Activated T-helper 17 cell treated with anti-CD3 and anti-CD28 coated beads, Interleukin-2, amount 50 U/mL, for 72 hours (primary cell): Measurements from ENCODE around the gene SELPLG. TPM values are rescaled to one million over a fixed set of nuclear protein-coding genes. Genes with fewer than 3 reads are reported as not detected.
A peak's percentile ranks its signal among the peaks of the same experiment; 100 is the strongest.
"Not testable (repeated sequence)": the region's sequence is repeated elsewhere in the genome, so short reads cannot be mapped to it uniquely, and the experiment has no call there.

Source experiments
- ATAC-seq: fragments of 150-1000 bp; cut with Tn5 transposase; replicated peaks from 2 replicates; pipeline ENCODE4 v1.10.0; 2021; ENCODE audit warnings: mild to moderate bottlenecking, moderate library complexity
- H3K27ac Mint-ChIP-seq: one replicate; pipeline ENCODE4 v1.8.0; 2022; ENCODE audit warnings: mixed read lengths
- H3K27me3 Mint-ChIP-seq: one replicate; pipeline ENCODE4 v1.8.0; 2022; ENCODE audit warnings: mixed read lengths
- H3K36me3 Mint-ChIP-seq: one replicate; pipeline ENCODE4 v1.8.0; 2022; ENCODE audit warnings: low read depth, mild to moderate bottlenecking, mixed read lengths
- H3K4me1 Mint-ChIP-seq: one replicate; pipeline ENCODE4 v1.8.0; 2022; ENCODE audit warnings: mixed read lengths
- H3K4me3 Mint-ChIP-seq: one replicate; pipeline ENCODE4 v1.8.0; 2022; ENCODE audit warnings: mild to moderate bottlenecking, mixed read lengths
- H3K9me3 Mint-ChIP-seq: one replicate; pipeline ENCODE4 v1.8.0; 2022; ENCODE audit warnings: mixed read lengths
- total RNA-seq, 2 donors: library from RNA; stranded (reverse); gene quantifications; one replicate each; pipeline ENCODE4 v1.2.3, GENCODE V29; 2022

Gene SELPLG
- total RNA-seq, 2 donors from 2014 or later: 79.7 to 89.1 TPM

- no peak overlapping the region for H3K4me3 Mint-ChIP-seq
- H3K4me1 Mint-ChIP-seq: peaks cover 19% of the 10 kb centered on the region
- no peak overlapping the region for H3K27ac Mint-ChIP-seq
- H3K27me3 Mint-ChIP-seq: no peaks in the 10 kb centered on the region
- H3K36me3 Mint-ChIP-seq: no peaks in the 10 kb centered on the region
- ATAC-seq: no peak
- H3K9me3 Mint-ChIP-seq: no peaks in the 10 kb centered on the region
These were observed 32.0 kb upstream of the SELPLG start for GRCh38 chr12:108665608-108666202.

- ATAC-seq: peak; percentile 100
- H3K4me3 Mint-ChIP-seq: peak overlapping the region; percentile 67
These were observed 30.9 kb upstream of the SELPLG start for GRCh38 chr12:108664338-108665258.

GRCh38 chr12:108663324-108664015 is 29.8 kb upstream of the SELPLG start:
- no peak overlapping the region for H3K4me3 Mint-ChIP-seq
- ATAC-seq: no peak
- H3K36me3 Mint-ChIP-seq: no peaks in the 10 kb centered on the region
- H3K27me3 Mint-ChIP-seq: no peaks in the 10 kb centered on the region
- H3K4me1 Mint-ChIP-seq: peaks cover 19% of the 10 kb centered on the region
- H3K27ac Mint-ChIP-seq: peak overlapping the region; percentile 88
- H3K9me3 Mint-ChIP-seq: no peaks in the 10 kb centered on the region

More at GRCh38 chr12:108664338-108665258, 30.9 kb upstream of the SELPLG start:
- no peaks in the 10 kb centered on the region for H3K36me3 Mint-ChIP-seq
- no peaks in the 10 kb centered on the region for H3K27me3 Mint-ChIP-seq
- peak overlapping the region; percentile 88 for H3K27ac Mint-ChIP-seq
- peaks cover 19% of the 10 kb centered on the region for H3K4me1 Mint-ChIP-seq
- no peaks in the 10 kb centered on the region for H3K9me3 Mint-ChIP-seq

- peaks cover 16% of the 10 kb centered on the region for H3K36me3 Mint-ChIP-seq
- H3K4me1 Mint-ChIP-seq, H3K4me3 Mint-ChIP-seq, H3K27ac Mint-ChIP-seq, H3K9me3 Mint-ChIP-seq, ATAC-seq, H3K27me3 Mint-ChIP-seq: not testable (repeated sequence)
These were observed 24.4 kb upstream of the SELPLG start for GRCh38 chr12:108658115-108658514.

- peaks cover 10% of the 10 kb centered on the region for H3K4me1 Mint-ChIP-seq
These were observed 23.5 kb upstream of the SELPLG start for GRCh38 chr12:108657130-108657745.

GRCh38 chr12:108656247-108656646 is 22.6 kb upstream of the SELPLG start:
- H3K4me3 Mint-ChIP-seq, H3K27ac Mint-ChIP-seq, H3K27me3 Mint-ChIP-seq, ATAC-seq, H3K9me3 Mint-ChIP-seq, H3K4me1 Mint-ChIP-seq: not testable (repeated sequence)
- peaks cover 30% of the 10 kb centered on the region for H3K36me3 Mint-ChIP-seq

More at GRCh38 chr12:108657130-108657745, 23.5 kb upstream of the SELPLG start:
- H3K27me3 Mint-ChIP-seq: no peaks in the 10 kb centered on the region
- H3K27ac Mint-ChIP-seq: no peak overlapping the region
- ATAC-seq: no peak
- no peak overlapping the region for H3K4me3 Mint-ChIP-seq
- H3K9me3 Mint-ChIP-seq: no peaks in the 10 kb centered on the region
- H3K36me3 Mint-ChIP-seq: peaks cover 21% of the 10 kb centered on the region

- not testable (repeated sequence) for H3K4me1 Mint-ChIP-seq, H3K9me3 Mint-ChIP-seq, H3K27ac Mint-ChIP-seq, H3K4me3 Mint-ChIP-seq, ATAC-seq, H3K27me3 Mint-ChIP-seq
- peaks cover 35% of the 10 kb centered on the region for H3K36me3 Mint-ChIP-seq
These were observed 22.1 kb upstream of the SELPLG start for GRCh38 chr12:108655812-108656175.

- peaks cover 44% of the 10 kb centered on the region for H3K36me3 Mint-ChIP-seq
- H3K4me1 Mint-ChIP-seq: peaks cover 12% of the 10 kb centered on the region
- not testable (repeated sequence) for H3K9me3 Mint-ChIP-seq, H3K27ac Mint-ChIP-seq, ATAC-seq, H3K27me3 Mint-ChIP-seq, H3K4me3 Mint-ChIP-seq
These were observed 20.9 kb upstream of the SELPLG start for GRCh38 chr12:108654622-108655021.

- no peaks in the 10 kb centered on the region for H3K27me3 Mint-ChIP-seq
- peaks cover 51% of the 10 kb centered on the region for H3K36me3 Mint-ChIP-seq
- no peaks in the 10 kb centered on the region for H3K9me3 Mint-ChIP-seq
- peak overlapping the region; percentile 69 for H3K27ac Mint-ChIP-seq
- ATAC-seq: no peak
- no peak overlapping the region for H3K4me3 Mint-ChIP-seq
- H3K4me1 Mint-ChIP-seq: peaks cover 19% of the 10 kb centered on the region
These were observed 20.2 kb upstream of the SELPLG start for GRCh38 chr12:108653922-108654321.

GRCh38 chr12:108653082-108653516 is 19.4 kb upstream of the SELPLG start:
- peak overlapping the region; percentile 69 for H3K27ac Mint-ChIP-seq
- H3K4me1 Mint-ChIP-seq: peaks cover 20% of the 10 kb centered on the region
- no peaks in the 10 kb centered on the region for H3K27me3 Mint-ChIP-seq
- peaks cover 58% of the 10 kb centered on the region for H3K36me3 Mint-ChIP-seq
- H3K4me3 Mint-ChIP-seq: no peak overlapping the region
- no peaks in the 10 kb centered on the region for H3K9me3 Mint-ChIP-seq
- peak; percentile 20 for ATAC-seq

- peaks cover 57% of the 10 kb centered on the region for H3K36me3 Mint-ChIP-seq
These were observed 16.4 kb upstream of the SELPLG start for GRCh38 chr12:108650083-108650482.

GRCh38 chr12:108649669-108650068 is 16.0 kb upstream of the SELPLG start:
- H3K27me3 Mint-ChIP-seq: no peaks in the 10 kb centered on the region
- H3K36me3 Mint-ChIP-seq: peaks cover 57% of the 10 kb centered on the region
- ATAC-seq: no peak
- peak overlapping the region; percentile 58 for H3K27ac Mint-ChIP-seq
- no peaks in the 10 kb centered on the region for H3K9me3 Mint-ChIP-seq
- peak overlapping the region; percentile 15 for H3K4me3 Mint-ChIP-seq
- H3K4me1 Mint-ChIP-seq: peaks cover 39% of the 10 kb centered on the region

More at GRCh38 chr12:108650083-108650482, 16.4 kb upstream of the SELPLG start:
- Mint-ChIP-seq H3K4me1 (peaks cover 38% of the 10 kb centered on the region), H3K4me3 (no peak overlapping the region), H3K27me3 (no peaks in the 10 kb centered on the region), H3K27ac (no peak overlapping the region), H3K9me3 (no peaks in the 10 kb centered on the region)
- ATAC-seq: no peak

- peak; percentile 90 for ATAC-seq
- Mint-ChIP-seq H3K9me3 (no peaks in the 10 kb centered on the region), H3K36me3 (peaks cover 57% of the 10 kb centered on the region), H3K4me1 (peaks cover 39% of the 10 kb centered on the region), H3K4me3 (peak overlapping the region; percentile 15), H3K27me3 (no peaks in the 10 kb centered on the region), H3K27ac (peak overlapping the region; percentile 58)
These were observed 15.4 kb upstream of the SELPLG start for GRCh38 chr12:108649126-108649525.

- Mint-ChIP-seq H3K4me3 (peak overlapping the region; percentile 15), H3K27ac (peak overlapping the region; percentile 58), H3K36me3 (peaks cover 57% of the 10 kb centered on the region), H3K27me3 (no peaks in the 10 kb centered on the region), H3K4me1 (peaks cover 38% of the 10 kb centered on the region), H3K9me3 (no peaks in the 10 kb centered on the region)
- no peak for ATAC-seq
These were observed 14.7 kb upstream of the SELPLG start for GRCh38 chr12:108648371-108648770.
